CD4-positive, alpha-beta T cell (primary cell): ENCODE measurements around the gene MAGI3. TPM values are rescaled to one million over a fixed set of nuclear protein-coding genes. Genes with fewer than 3 reads are reported as not detected.

Experiments used
- ATAC-seq: fragments of 200-7000 bp; cut with Tn5 transposase; one replicate; pipeline ENCODE4 v1.10.0; 2022; ENCODE audit warnings: mild to moderate bottlenecking; ENCODE audit not compliant: poor library complexity
- CTCF ChIA-PET: fragments of 350-600 bp; sonication (Branson Sonifier 250); formaldehyde crosslinking; loops from one replicate; lab custom pipeline; 2021; ENCODE audit warnings: antibody characterized with exemption, inconsistent platforms; lab: Charles Lee
- POLR2A ChIA-PET: fragments of 350-600 bp; sonication (Branson Sonifier 250); formaldehyde crosslinking; loops from one replicate; lab custom pipeline; 2021; ENCODE audit warnings: antibody characterized with exemption, inconsistent platforms; lab: Charles Lee
- DNase-seq, 14 experiments: peaks; one replicate each; pipeline ENCODE4 v3.0.0-alpha.2; 2013 to 2020; ENCODE audit warnings: mixed read lengths in 2 of 14
- H3K27ac ChIP-seq, 2 donors: one replicate each; pipeline versions ENCODE4 v1.5.1 to v1.7.0; 2013; ENCODE audit warnings: low read length in 2 of 2, low read depth in 1 of 2, mild to moderate bottlenecking in 1 of 2
- H3K27me3 ChIP-seq, 2 experiments: 1 replicate in 1 of 2; 2 replicates in 1 of 2; pipeline versions ENCODE4 v1.6.1 to v1.7.0; 2013; ENCODE audit warnings: low read length in 2 of 2, control low read depth in 1 of 2, mild to moderate bottlenecking in 1 of 2, moderate library complexity in 1 of 2; ENCODE audit not compliant: insufficient read depth in 2 of 2, control insufficient read depth in 1 of 2
- H3K36me3 ChIP-seq: one replicate; pipeline ENCODE4 v1.6.1; 2013; ENCODE audit warnings: low read length, control low read depth; ENCODE audit not compliant: insufficient read depth
- H3K4me1 ChIP-seq: one replicate; pipeline ENCODE4 v1.6.1; 2013; ENCODE audit warnings: low read length, control low read depth; ENCODE audit not compliant: insufficient read depth
- H3K4me3 ChIP-seq: one replicate; pipeline ENCODE4 v1.5.1; 2013; ENCODE audit warnings: mild to moderate bottlenecking, low read length, moderate library complexity
- H3K9me3 ChIP-seq, 2 experiments: 1 replicate in 1 of 2; 2 replicates in 1 of 2; pipeline versions ENCODE4 v1.6.1 to v1.7.0; 2013; ENCODE audit warnings: low read length in 2 of 2, mild to moderate bottlenecking in 2 of 2, control low read depth in 1 of 2, moderate library complexity in 1 of 2; ENCODE audit not compliant: control insufficient read depth in 1 of 2, insufficient read depth in 1 of 2
- H3K27ac Mint-ChIP-seq: one replicate; pipeline ENCODE4 v1.8.0; 2020; ENCODE audit warnings: mixed read lengths
- H3K27me3 Mint-ChIP-seq: one replicate; pipeline ENCODE4 v1.8.0; 2021; ENCODE audit warnings: mixed read lengths
- H3K36me3 Mint-ChIP-seq: one replicate; pipeline ENCODE4 v1.8.0; 2021; ENCODE audit warnings: low read depth, mixed read lengths
- H3K4me1 Mint-ChIP-seq: one replicate; pipeline ENCODE4 v1.8.0; 2021; ENCODE audit warnings: low read depth, mixed read lengths
- H3K4me3 Mint-ChIP-seq: one replicate; pipeline ENCODE4 v1.8.0; 2020; ENCODE audit warnings: mild to moderate bottlenecking, mixed read lengths
- H3K9me3 Mint-ChIP-seq: one replicate; pipeline ENCODE4 v1.8.0; 2020; ENCODE audit warnings: mixed read lengths
- CTCF ChIP-seq: fragments of 200-600 bp; IDR thresholded peaks from one replicate; pipeline ENCODE4 v1.8.0; 2022; ENCODE audit warnings: antibody characterized with exemption, mild to moderate bottlenecking
- intact Hi-C, 2 experiments: fragments of 100-400 bp; cut with DNase I in 1 of 2; cut with micrococcal nuclease in 1 of 2; formaldehyde crosslinking; loops; one replicate each; pipeline versions ENCODE4 v1.15.1 to v1.9.0; 2023 to 2025; cut with DNase I, micrococcal nuclease
- total RNA-seq, 174 experiments: library from RNA in 2 of 174; stranded (reverse) in 2 of 174; gene quantifications; one replicate each; pipeline ENCODE4 v1.2.3 and lab custom pipeline; 2021 to 2026

Gene MAGI3
- total RNA-seq, 2 experiments from 2014 or later = 6.7 to 8.7 TPM

GRCh38 chr1:113531321-113531720 is 141.0 kb downstream of the MAGI3 start:
- Histone ChIP-seq H3K9me3 (peaks cover 0 to 4% of the 10 kb centered on the region in 2 experiments), H3K27me3 (no peaks in the 10 kb centered on the region), H3K27ac (no peak overlapping the region), H3K4me1 (no peaks in the 10 kb centered on the region), H3K4me3 (no peak overlapping the region), H3K36me3 (no peaks in the 10 kb centered on the region)
- Mint-ChIP-seq H3K4me3 (no peak overlapping the region), H3K27ac (no peak overlapping the region), H3K36me3 (no peaks in the 10 kb centered on the region), H3K9me3 (peaks cover 3% of the 10 kb centered on the region), H3K4me1 (no peaks in the 10 kb centered on the region), H3K27me3 (no peaks in the 10 kb centered on the region)
- DNase-seq (no peak), ATAC-seq (no peak)
- ChIA-PET CTCF (no interaction called here), POLR2A (no interaction called here)
- intact Hi-C loops = no loop called here
- TF ChIP-seq CTCF = no peak

- no peak overlapping the region for H3K27ac ChIP-seq
- H3K27me3 ChIP-seq = no peaks in the 10 kb centered on the region
- H3K9me3 ChIP-seq = peaks cover 0 to 4% of the 10 kb centered on the region in 2 experiments
- ChIA-PET POLR2A (no interaction called here), CTCF (no interaction called here)
- H3K4me1 ChIP-seq = no peaks in the 10 kb centered on the region
- H3K4me3 ChIP-seq = no peak overlapping the region
- no peaks in the 10 kb centered on the region for H3K36me3 Mint-ChIP-seq
- ATAC-seq = no peak
- no peak for TF ChIP-seq CTCF
- intact Hi-C loops = no loop called here
- no peak overlapping the region for H3K27ac Mint-ChIP-seq
- H3K4me1 Mint-ChIP-seq = no peaks in the 10 kb centered on the region
- H3K36me3 ChIP-seq = no peaks in the 10 kb centered on the region
- no peak for DNase-seq
- peaks cover 3% of the 10 kb centered on the region for H3K9me3 Mint-ChIP-seq
- H3K27me3 Mint-ChIP-seq = no peaks in the 10 kb centered on the region
- no peak overlapping the region for H3K4me3 Mint-ChIP-seq
Observed at GRCh38 chr1:113533061-113533460, 142.7 kb downstream of the MAGI3 start.

- ChIA-PET POLR2A (no interaction called here), CTCF (no interaction called here)
- Histone ChIP-seq H3K4me1 (no peaks in the 10 kb centered on the region), H3K27ac (no peak overlapping the region), H3K9me3 (peaks cover 0 to 4% of the 10 kb centered on the region in 2 experiments), H3K27me3 (no peaks in the 10 kb centered on the region), H3K36me3 (no peaks in the 10 kb centered on the region), H3K4me3 (no peak overlapping the region)
- Mint-ChIP-seq H3K27ac (no peak overlapping the region), H3K9me3 (no peaks in the 10 kb centered on the region), H3K4me3 (no peak overlapping the region), H3K27me3 (no peaks in the 10 kb centered on the region), H3K36me3 (no peaks in the 10 kb centered on the region), H3K4me1 (no peaks in the 10 kb centered on the region)
- DNase-seq (no peak), ATAC-seq (no peak)
- TF ChIP-seq CTCF = no peak
- intact Hi-C loops = no loop called here
Observed at GRCh38 chr1:113534130-113534817, 144.0 kb downstream of the MAGI3 start.
